K562 (cell line): ENCODE measurements around the gene FDX1. TPM values are rescaled to one million over a fixed set of nuclear protein-coding genes. Genes with fewer than 3 reads are reported as not detected.

Source experiments
- ATAC-seq: fragments of 200-7000 bp; cut with Tn5 transposase; 3 replicates; pipeline ENCODE4 v1.9.1; 2020; ENCODE audit warnings: moderate library complexity
- BruUV-seq: library from RNA; stranded (reverse); fragments of 400-500 nt; replicated peaks from 2 replicates; lab custom pipeline; 2021; lab: Mats Ljungman, UMichigan
- CTCF ChIA-PET: fragments of 300-600 bp; formaldehyde crosslinking; extraction: SDS; loops from one replicate; lab custom pipeline; 2021; ENCODE audit warnings: low intra/inter-chr PET ratio; lab: Yijun Ruan, JAX
- POLR2A ChIA-PET: fragments of 300-600, 350-650 bp; sonication (Branson Sonifier 250); formaldehyde crosslinking; extraction: SDS; loops from one replicate; lab custom pipeline; 2021; ENCODE audit warnings: antibody characterized with exemption, inconsistent platforms; lab: Yijun Ruan, JAX
- DNase-seq, 4 experiments: peaks; one replicate each; pipeline versions ENCODE4 v3.0.0 to v3.0.0-alpha.2; 2011 to 2018; ENCODE audit warnings: low spot score in 3 of 4, mixed read lengths in 3 of 4; ENCODE audit errors: extremely low read depth in 1 of 4
- FAIRE-seq: peaks from 2 replicates; lab custom pipeline; 2011; peaks lifted over from hg19 to GRCh38; lab: Jason Lieb, UNC
- H2AFZ ChIP-seq: 2 replicates; pipeline ENCODE4 v1.6.0; 2011; ENCODE audit warnings: low read depth, low read length, control low read depth, inconsistent platforms
- H3K27ac ChIP-seq: fragments of 200-600 bp; 3 replicates; pipeline ENCODE4 v1.8.0; 2011; ENCODE audit warnings: low read depth, mild to moderate bottlenecking, control low read depth, inconsistent platforms, low read length, moderate library complexity, mixed read lengths; ENCODE audit errors: extremely low read depth
- H3K27me3 ChIP-seq, 2 experiments: fragments of 300-600 bp in 1 of 2; 2 replicates in 1 of 2; 3 replicates in 1 of 2; pipeline versions ENCODE4 v1.6.0 to v1.8.0; 2011; ENCODE audit warnings: inconsistent platforms in 2 of 2, low read length in 2 of 2, mild to moderate bottlenecking in 1 of 2, mixed read lengths in 1 of 2, moderate library complexity in 1 of 2; ENCODE audit not compliant: control insufficient read depth in 2 of 2, insufficient read depth in 2 of 2
- H3K36me3 ChIP-seq: fragments of 300-600 bp; 3 replicates; pipeline ENCODE4 v1.8.0; 2011; ENCODE audit warnings: mild to moderate bottlenecking, low read length, inconsistent platforms; ENCODE audit not compliant: control insufficient read depth, insufficient read depth
- H3K4me1 ChIP-seq, 2 experiments: fragments of 200-600 bp in 1 of 2; replicated peaks in 1 of 2; 2 replicates in 1 of 2; 3 replicates in 1 of 2; pipeline versions ENCODE4 v1.5.1 to v1.8.0; 2011; ENCODE audit warnings: inconsistent platforms in 2 of 2, low read length in 2 of 2, mild to moderate bottlenecking in 1 of 2, mixed read lengths in 1 of 2, moderate library complexity in 1 of 2; ENCODE audit not compliant: control insufficient read depth in 2 of 2, insufficient read depth in 2 of 2
- H3K4me2 ChIP-seq: 2 replicates; pipeline ENCODE4 v1.6.1; 2011; ENCODE audit warnings: low read length, control low read depth, inconsistent platforms, mixed read lengths; ENCODE audit not compliant: insufficient read depth
- H3K4me3 ChIP-seq: fragments of 200-600 bp; sonication (generic), shearing (Covaris generic); 2 replicates; pipeline ENCODE4 v1.5.1; 2016; ENCODE audit warnings: control low read depth, inconsistent platforms
- H3K79me2 ChIP-seq: fragments of 200-600 bp; 3 replicates; pipeline ENCODE4 v1.8.0; 2011; ENCODE audit warnings: low read length, inconsistent platforms; ENCODE audit not compliant: control insufficient read depth, insufficient read depth
- H3K9ac ChIP-seq, 2 experiments: 2 replicates each; pipeline versions ENCODE4 v1.6.0 to v1.6.1; 2011; ENCODE audit warnings: low read depth in 2 of 2, low read length in 2 of 2, control low read depth in 1 of 2, inconsistent platforms in 1 of 2, mild to moderate bottlenecking in 1 of 2, mixed read lengths in 1 of 2; ENCODE audit not compliant: insufficient read depth in 1 of 2
- H3K9me1 ChIP-seq: one replicate; pipeline ENCODE4 v1.6.0; 2011; ENCODE audit warnings: inconsistent platforms, mild to moderate bottlenecking, low read length, moderate library complexity; ENCODE audit not compliant: control insufficient read depth, insufficient read depth
- H3K9me3 ChIP-seq: replicated peaks from 2 replicates; pipeline ENCODE4 v1.5.1; 2011; ENCODE audit warnings: low read depth, low read length, inconsistent platforms; ENCODE audit not compliant: control insufficient read depth, insufficient read depth
- H4K20me1 ChIP-seq: replicated peaks from 2 replicates; pipeline ENCODE4 v1.6.1; 2011; ENCODE audit warnings: low read length, inconsistent platforms, mixed read lengths; ENCODE audit not compliant: control insufficient read depth, insufficient read depth
- BACH1 ChIP-seq: fragments of 200-800 bp; sonication (Bioruptor generic); IDR thresholded peaks from 2 replicates; pipeline ENCODE4 v1.6.1; 2016; ENCODE audit warnings: missing genetic modification characterization, missing compliant biosample characterization
- BDP1 ChIP-seq: IDR thresholded peaks from 3 replicates; pipeline ENCODE4 v1.6.1; 2011; ENCODE audit not compliant: insufficient read length, insufficient read depth
- CHAMP1 ChIP-seq: fragments of 450-650 bp; IDR thresholded peaks from 2 replicates; pipeline ENCODE4 v1.6.1; 2016; ENCODE audit warnings: mild to moderate bottlenecking
- FOXK1 ChIP-seq: sonication (generic); formaldehyde crosslinking; IDR thresholded peaks from 2 replicates; pipeline ENCODE4 v1.8.0; 2022; ENCODE audit warnings: missing genetic modification reagents, mild to moderate bottlenecking, borderline replicate concordance
- HDAC2 ChIP-seq: fragments of 450-650 bp; IDR thresholded peaks from 2 replicates; pipeline ENCODE4 v1.6.1; 2016; ENCODE audit warnings: mild to moderate bottlenecking
- HES1 ChIP-seq: fragments of 450-650 bp; IDR thresholded peaks from 2 replicates; pipeline ENCODE4 v1.6.1; 2016; ENCODE audit warnings: low read depth, mild to moderate bottlenecking, moderate library complexity
- HMGN3 ChIP-seq: IDR thresholded peaks from 2 replicates; pipeline ENCODE4 v1.6.1; 2011; ENCODE audit warnings: borderline replicate concordance, low read depth, mild to moderate bottlenecking, mixed read lengths, low read length; ENCODE audit not compliant: insufficient read length; ENCODE audit errors: extremely low read depth
- L3MBTL2 ChIP-seq: fragments of 450-650 bp; IDR thresholded peaks from 2 replicates; pipeline ENCODE4 v1.6.1; 2016; ENCODE audit warnings: mild to moderate bottlenecking, moderate library complexity
- MECOM ChIP-seq: fragments of 250-450 bp; sonication (Bioruptor Pico); IDR thresholded peaks from 2 replicates; pipeline ENCODE4 v1.8.0; 2022; ENCODE audit warnings: inconsistent platforms
- RFX5 ChIP-seq: IDR thresholded peaks from 2 replicates; pipeline ENCODE4 v1.6.1; 2011; ENCODE audit warnings: low read depth, mild to moderate bottlenecking, improper control_type of control experiment, low read length
- TAF7 ChIP-seq: fragments of 450-650 bp; IDR thresholded peaks from 2 replicates; pipeline ENCODE4 v1.6.1; 2016; ENCODE audit warnings: missing genetic modification characterization, missing compliant biosample characterization
- TOE1 ChIP-seq, 2 experiments: fragments of 450-650 bp in 1 of 2; sonication (generic) in 1 of 2; formaldehyde crosslinking in 1 of 2; IDR thresholded peaks; 2 replicates each; pipeline versions ENCODE4 v1.7.1 to v1.8.0; 2016 to 2022; ENCODE audit warnings: borderline replicate concordance in 2 of 2, mild to moderate bottlenecking in 2 of 2, antibody characterized with exemption in 1 of 2, inconsistent platforms in 1 of 2, low read depth in 1 of 2, missing genetic modification reagents in 1 of 2, moderate library complexity in 1 of 2
- TRIM28 ChIP-seq: fragments of 450-650 bp; IDR thresholded peaks from 2 replicates; pipeline ENCODE4 v1.6.1; 2017
- ZFP30 ChIP-seq: fragments of 250-450 bp; sonication (Bioruptor Pico); IDR thresholded peaks from 2 replicates; pipeline ENCODE4 v1.8.0; 2022; ENCODE audit warnings: moderate library complexity, mild to moderate bottlenecking, inconsistent platforms, borderline replicate concordance
- ZNF644 ChIP-seq: fragments of 200-800 bp; sonication (Bioruptor generic); IDR thresholded peaks from 2 replicates; pipeline ENCODE4 v1.6.1; 2016; ENCODE audit warnings: low read depth, missing genetic modification characterization, missing compliant biosample characterization
- ZNF785 ChIP-seq: fragments of 250-450 bp; sonication (Bioruptor Pico); IDR thresholded peaks from 2 replicates; pipeline ENCODE4 v1.4.0; 2020; ENCODE audit warnings: mild to moderate bottlenecking
- WGBS: fragments of 100-300 bp; shearing (Covaris generic); methylation state at CpG from one replicate; pipeline ENCODE4 v1.1.6; 2016; ENCODE audit warnings: low coverage, mixed read lengths; ENCODE audit not compliant: insufficient coverage; ENCODE audit errors: missing lambda C conversion rate; 5-methylcytosine and 5-hydroxymethylcytosine counted together
- in situ Hi-C: fragments of 300-500 bp; cut with MboI; formaldehyde crosslinking; loops from 4 replicates; pipeline ENCODE4 v1.15.0; 2018; ENCODE audit warnings: inconsistent platforms, mixed read lengths
- intact Hi-C: fragments of 100-400 bp; cut with micrococcal nuclease; formaldehyde crosslinking; loops from 2 replicates; pipeline ENCODE4 v1.14.2; 2022
- polyA plus RNA-seq, 8 experiments: library from polyadenylated mRNA; depleted of rRNA in 4 of 8; stranded (reverse) in 5 of 8; unstranded in 3 of 8; fragments of >200 nt; fragmentation: Nextera tagmentation in 2 of 8; fragmentation: Illumina TruSeq in 1 of 8; extraction: Ambion mirVana in 2 of 8; extraction: Trizol in 1 of 8; gene quantifications; 2 replicates each; pipeline versions ENCODE4 v1.2.1 to v1.2.3, GENCODE V29; 2011 to 2014; ENCODE audit warnings: inconsistent platforms in 1 of 8, missing spikeins in 1 of 8
- total RNA-seq, 7 experiments: library from RNA; depleted of rRNA in 6 of 7; stranded (reverse); fragments of >200 nt in 6 of 7; fragmentation: Illumina TruSeq in 2 of 7; extraction: Trizol in 2 of 7; gene quantifications; 2 replicates each; pipeline versions ENCODE4 v1.2.1 to v1.2.3, GENCODE V29; 2011 to 2021; ENCODE audit warnings: low replicate concordance in 1 of 7
- TF ChIP-seq, protein P1 (sequence below): fragments of 450-650 bp; formaldehyde crosslinking; IDR thresholded peaks from 2 replicates; pipeline ENCODE4 v1.4.0; 2022; ENCODE audit warnings: mild to moderate bottlenecking, moderate library complexity

The FDX1 gene
- total and polyA plus RNA-seq, 9 of the 15 experiments (the other 6 are each of a cell fraction or from before 2014, with no cell fraction given) = 6.4 to 14.3 (median 11.4) TPM

GRCh38 chr11:110453684-110454354 is 24.1 kb downstream of the FDX1 start:
- no peak overlapping the region for H3K9ac ChIP-seq
- no TSS peak for BruUV-seq
- CTCF ChIA-PET = interaction anchor here (0.6 kb wide), 1 partner anchor 11 kb away, joined by 4 read pairs; no protein-coding TSS in a partner anchor
- in situ Hi-C loops (no loop called here), intact Hi-C loops (no loop called here)
- H3K9me3 ChIP-seq = no peaks in the 10 kb centered on the region
- H3K4me1 ChIP-seq = no peaks in the 10 kb centered on the region
- H3K27me3 ChIP-seq = no peaks in the 10 kb centered on the region
- TF ChIP-seq ZNF785 (CRISPR knock-in tag) = no peak
- TF ChIP-seq ZFP30 (CRISPR knock-in tag) = no peak
- no peak for TF ChIP-seq FOXK1 (CRISPR knock-in tag)
- TF ChIP-seq MECOM (CRISPR knock-in tag) = no peak
- TF ChIP-seq, protein P1, sequence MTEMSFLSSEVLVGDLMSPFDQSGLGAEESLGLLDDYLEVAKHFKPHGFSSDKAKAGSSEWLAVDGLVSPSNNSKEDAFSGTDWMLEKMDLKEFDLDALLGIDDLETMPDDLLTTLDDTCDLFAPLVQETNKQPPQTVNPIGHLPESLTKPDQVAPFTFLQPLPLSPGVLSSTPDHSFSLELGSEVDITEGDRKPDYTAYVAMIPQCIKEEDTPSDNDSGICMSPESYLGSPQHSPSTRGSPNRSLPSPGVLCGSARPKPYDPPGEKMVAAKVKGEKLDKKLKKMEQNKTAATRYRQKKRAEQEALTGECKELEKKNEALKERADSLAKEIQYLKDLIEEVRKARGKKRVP = no peak
- no peak for TF ChIP-seq BACH1 (tag)
- no peak for TF ChIP-seq L3MBTL2
- no peak for TF ChIP-seq TRIM28
- no peak for TF ChIP-seq HDAC2
- TF ChIP-seq ZNF644 = no peak
- TF ChIP-seq CHAMP1 = no peak
- TF ChIP-seq HMGN3 = no peak
- no peak for TF ChIP-seq TOE1 (IDR thresholded peaks at IDR 0.05; ENCODE audit: borderline replicate concordance)
- TF ChIP-seq TOE1 (CRISPR knock-in tag; IDR thresholded peaks at IDR 0.05; ENCODE audit: borderline replicate concordance, low read depth) = no peak
- TF ChIP-seq HES1 = no peak
- TF ChIP-seq BDP1 = no peak
- TF ChIP-seq TAF7 (tag) = no peak
- TF ChIP-seq RFX5 = no peak
- 84% methylated on average over 5 of the region's 5 CpGs for WGBS
- H3K4me2 ChIP-seq = no peak overlapping the region
- H3K36me3 ChIP-seq = peaks cover 4% of the 10 kb centered on the region; the same call in 1 of the 3 replicates
- ATAC-seq (no peak), DNase-seq (no peak), FAIRE-seq (no peak)
- POLR2A ChIA-PET = no interaction called here
- H4K20me1 ChIP-seq = no peaks in the 10 kb centered on the region
- H3K9me1 ChIP-seq = no peaks in the 10 kb centered on the region
- no peak overlapping the region for H3K4me3 ChIP-seq
- H3K79me2 ChIP-seq = no peaks in the 10 kb centered on the region
- H2AFZ ChIP-seq = no peak overlapping the region
- H3K27ac ChIP-seq = no peak overlapping the region
